Tibial nerve (tissue), 3 donors: ENCODE data around the gene THSD4.
"Not testable (repeated sequence)": the region's sequence is repeated elsewhere in the genome, so short reads cannot be mapped to it uniquely, and the experiment has no call there.

Source experiments
- POLR2A ChIP-seq, 2 donors: fragments of 450-650 bp; IDR thresholded peaks; one replicate each; pipeline ENCODE4 v1.6.1; 2017; ENCODE audit warnings: antibody characterized with exemption in 2 of 2, mild to moderate bottlenecking in 2 of 2, moderate library complexity in 2 of 2
- TF ChIP-seq, protein P1 (sequence below), 5 experiments: fragments of 200-600 bp in 3 of 5; fragments of 450-650 bp in 2 of 5; sonication (generic) in 3 of 5; IDR thresholded peaks; one replicate each; pipeline ENCODE4 v1.5.1; 2016 to 2019; ENCODE audit warnings: antibody characterized with exemption in 5 of 5, mild to moderate bottlenecking in 3 of 5, moderate library complexity in 2 of 5

DNA sequence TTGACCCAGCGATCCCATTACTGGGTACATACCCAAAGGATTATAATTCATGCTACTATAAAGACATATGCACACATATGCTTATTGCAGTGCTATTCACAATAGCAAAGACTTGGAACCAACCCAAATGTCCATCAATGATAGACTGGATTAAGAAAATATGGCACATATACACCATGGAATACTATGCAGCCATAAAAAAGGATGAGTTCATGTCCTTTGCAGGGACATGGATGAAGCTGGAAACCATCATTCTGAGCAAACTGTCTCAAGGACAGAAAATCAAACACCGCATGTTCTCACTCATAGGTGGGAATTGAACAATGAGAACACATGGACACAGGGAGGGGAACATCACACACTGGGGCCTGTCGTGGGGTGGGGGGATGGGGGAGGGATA is 286.5 kb downstream of the THSD4 start:
- TF ChIP-seq, protein P1, sequence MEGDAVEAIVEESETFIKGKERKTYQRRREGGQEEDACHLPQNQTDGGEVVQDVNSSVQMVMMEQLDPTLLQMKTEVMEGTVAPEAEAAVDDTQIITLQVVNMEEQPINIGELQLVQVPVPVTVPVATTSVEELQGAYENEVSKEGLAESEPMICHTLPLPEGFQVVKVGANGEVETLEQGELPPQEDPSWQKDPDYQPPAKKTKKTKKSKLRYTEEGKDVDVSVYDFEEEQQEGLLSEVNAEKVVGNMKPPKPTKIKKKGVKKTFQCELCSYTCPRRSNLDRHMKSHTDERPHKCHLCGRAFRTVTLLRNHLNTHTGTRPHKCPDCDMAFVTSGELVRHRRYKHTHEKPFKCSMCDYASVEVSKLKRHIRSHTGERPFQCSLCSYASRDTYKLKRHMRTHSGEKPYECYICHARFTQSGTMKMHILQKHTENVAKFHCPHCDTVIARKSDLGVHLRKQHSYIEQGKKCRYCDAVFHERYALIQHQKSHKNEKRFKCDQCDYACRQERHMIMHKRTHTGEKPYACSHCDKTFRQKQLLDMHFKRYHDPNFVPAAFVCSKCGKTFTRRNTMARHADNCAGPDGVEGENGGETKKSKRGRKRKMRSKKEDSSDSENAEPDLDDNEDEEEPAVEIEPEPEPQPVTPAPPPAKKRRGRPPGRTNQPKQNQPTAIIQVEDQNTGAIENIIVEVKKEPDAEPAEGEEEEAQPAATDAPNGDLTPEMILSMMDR (IDR thresholded peaks at IDR 0.05), result not testable (repeated sequence)
- TF ChIP-seq POLR2A (IDR thresholded peaks at IDR 0.05), result not testable (repeated sequence)
